ENCODE measurements around the gene FAM229A. TPM values are rescaled to one million over a fixed set of nuclear protein-coding genes. Genes with fewer than 3 reads are reported as not detected.

The FAM229A gene
- total and polyA plus RNA-seq, 2 of the 8 experiments (the other 6 are each of a cell fraction or from before 2014, with no cell fraction given): 4.1 to 4.2 TPM

GRCh38 chr1:32316903-32317277 is 45.4 kb downstream of the FAM229A start:
- H3K27ac ChIP-seq (ENCODE audit: low read depth, low read length): no peak overlapping the region
- 90% methylated on average over 3 of the region's 3 CpGs; no CpG with 5 or more reads in 1 of the 2 experiments for WGBS, 2 experiments (ENCODE audit: extremely low coverage in 1 of 2, insufficient coverage in 1 of 2, insufficient read length in 1 of 2, insufficient replicate concordance in 2 of 2, low coverage in 1 of 2, low lambda C conversion rate in 2 of 2, missing lambda C conversion rate in 1 of 2)
- H2BK120ac ChIP-seq (replicated peaks; ENCODE audit: low read depth, low read length): no peak overlapping the region
- no peak overlapping the region for H4K5ac ChIP-seq (ENCODE audit: insufficient read length, low read depth, low read length)
- no peak overlapping the region for H3K23ac ChIP-seq (ENCODE audit: insufficient read length)
- peaks cover 0 to 9% of the 10 kb centered on the region in 2 experiments; a peak in 2 of 4 replicates for H3K79me2 ChIP-seq (ENCODE audit: control insufficient read depth in 1 of 2, insufficient read depth in 2 of 2, low read length in 2 of 2)
- no peaks in the 10 kb centered on the region for H3K23me2 ChIP-seq (ENCODE audit: low read depth, low read length)
- no peak overlapping the region for H2BK15ac ChIP-seq (ENCODE audit: low read length)
- no peak for TF ChIP-seq CHD1 (IDR thresholded peaks at IDR 0.05; ENCODE audit: low read depth, low read length)
- no peak for TF ChIP-seq CBX8 (IDR thresholded peaks at IDR 0.05; ENCODE audit: borderline replicate concordance, low read depth, low read length)
- TF ChIP-seq CREB1 (IDR thresholded peaks at IDR 0.05): no peak
- no peak for TF ChIP-seq CBX5 (IDR thresholded peaks at IDR 0.05; ENCODE audit: low read depth, low read length)
- no peak for TF ChIP-seq TCF12 (IDR thresholded peaks at IDR 0.05; ENCODE audit: low read depth, low read length)
- no peak for TF ChIP-seq NANOG (IDR thresholded peaks at IDR 0.05; ENCODE audit: insufficient read depth, low read depth, low read length, poor library complexity, severe bottlenecking)
- no peak for TF ChIP-seq E2F6 (IDR thresholded peaks at IDR 0.05)
- no peak overlapping the region for H3K14ac ChIP-seq (ENCODE audit: insufficient read length)
- H3K9me3 ChIP-seq (ENCODE audit: insufficient read depth in 2 of 2, low read depth in 1 of 2, low read length in 1 of 2): no peaks in the 10 kb centered on the region
- H2BK12ac ChIP-seq (ENCODE audit: low read depth, low read length): no peak overlapping the region
- no peaks in the 10 kb centered on the region for H3K4me1 ChIP-seq (replicated peaks in 1 of 4; ENCODE audit: control insufficient read depth in 3 of 4, insufficient read depth in 4 of 4, low read length in 3 of 4)
- no peak overlapping the region for H4K91ac ChIP-seq (replicated peaks; ENCODE audit: insufficient read length, low read length)
- H3K36me3 ChIP-seq (ENCODE audit: control insufficient read depth in 2 of 4, insufficient read depth in 4 of 4, low read length in 3 of 4): peaks cover 0 to 20% (median 10%) of the 10 kb centered on the region in 4 experiments; a peak in 4 of 8 replicates
- no peak overlapping the region for H2AFZ ChIP-seq (ENCODE audit: low read length)
- ChIA-PET POLR2A (ENCODE audit: partially characterized antibody) (interaction anchor here (0.6 to 3.5 kb wide), 13 partner anchors 14 to 180 kb away, joined by 3 to 14 read pairs (median 4); partner anchors contain the start of genes MARCKSL1 and TXLNA), CTCF (ENCODE audit: partially characterized antibody) (interaction anchor here (0.7 to 6.7 kb wide), 24 partner anchors 10 to 789 kb away, joined by 3 to 57 read pairs (median 4); partner anchors contain the start of genes FAM167B and LCK)
- H3K4me2 ChIP-seq (ENCODE audit: insufficient read depth in 1 of 2, low read depth in 2 of 2, low read length in 2 of 2): no peak overlapping the region
- no peak overlapping the region for H2BK5ac ChIP-seq (ENCODE audit: low read depth, low read length)
- no peak overlapping the region for H3K4me3 ChIP-seq (ENCODE audit: extremely low read depth in 1 of 4, insufficient read depth in 2 of 4, low read depth in 3 of 4, low read length in 4 of 4)
- H3K4ac ChIP-seq (replicated peaks; ENCODE audit: insufficient read length, low read depth, low read length): no peak overlapping the region
- H2AK5ac ChIP-seq (ENCODE audit: low read depth, low read length): no peak overlapping the region
- no peak overlapping the region for H3K18ac ChIP-seq (ENCODE audit: extremely low read depth, low read length)
- no peaks in the 10 kb centered on the region for H3K27me3 ChIP-seq (replicated peaks in 1 of 4; ENCODE audit: control insufficient read depth in 3 of 4, extremely low read depth in 1 of 4, insufficient read depth in 3 of 4, low read length in 3 of 4)
- H3K79me1 ChIP-seq (ENCODE audit: low read depth, low read length): peaks cover 3% of the 10 kb centered on the region; the same call in 1 of the 2 replicates
- H4K20me1 ChIP-seq (replicated peaks in 1 of 2; ENCODE audit: control insufficient read depth in 1 of 2, insufficient read depth in 2 of 2, low read length in 2 of 2): peaks cover 0 to 5% of the 10 kb centered on the region in 2 experiments
- H4K8ac ChIP-seq (ENCODE audit: extremely low read depth, insufficient read depth, low read length): no peak overlapping the region
- H3K56ac ChIP-seq (replicated peaks; ENCODE audit: insufficient read length, low read depth, low read length): no peak overlapping the region
- H3K9ac ChIP-seq (replicated peaks in 1 of 4; ENCODE audit: extremely low read depth in 1 of 4, low read depth in 3 of 4, low read length in 3 of 4): no peak overlapping the region
- no peak overlapping the region for H2BK20ac ChIP-seq (ENCODE audit: low read length)
- FAIRE-seq (no peak), DNase-seq (ENCODE audit: low read depth in 1 of 2, low spot score in 2 of 2) (no peak)
